ENCODE results near the gene ADAP1. TPM values are rescaled to one million over a fixed set of nuclear protein-coding genes. Genes with fewer than 3 reads are reported as not detected.
A peak's percentile ranks its signal among the peaks of the same experiment; 100 is the strongest.

Gene ADAP1
- total RNA-seq, 2 donors from 2014 or later: 4.2 to 7.7 TPM

DNA sequence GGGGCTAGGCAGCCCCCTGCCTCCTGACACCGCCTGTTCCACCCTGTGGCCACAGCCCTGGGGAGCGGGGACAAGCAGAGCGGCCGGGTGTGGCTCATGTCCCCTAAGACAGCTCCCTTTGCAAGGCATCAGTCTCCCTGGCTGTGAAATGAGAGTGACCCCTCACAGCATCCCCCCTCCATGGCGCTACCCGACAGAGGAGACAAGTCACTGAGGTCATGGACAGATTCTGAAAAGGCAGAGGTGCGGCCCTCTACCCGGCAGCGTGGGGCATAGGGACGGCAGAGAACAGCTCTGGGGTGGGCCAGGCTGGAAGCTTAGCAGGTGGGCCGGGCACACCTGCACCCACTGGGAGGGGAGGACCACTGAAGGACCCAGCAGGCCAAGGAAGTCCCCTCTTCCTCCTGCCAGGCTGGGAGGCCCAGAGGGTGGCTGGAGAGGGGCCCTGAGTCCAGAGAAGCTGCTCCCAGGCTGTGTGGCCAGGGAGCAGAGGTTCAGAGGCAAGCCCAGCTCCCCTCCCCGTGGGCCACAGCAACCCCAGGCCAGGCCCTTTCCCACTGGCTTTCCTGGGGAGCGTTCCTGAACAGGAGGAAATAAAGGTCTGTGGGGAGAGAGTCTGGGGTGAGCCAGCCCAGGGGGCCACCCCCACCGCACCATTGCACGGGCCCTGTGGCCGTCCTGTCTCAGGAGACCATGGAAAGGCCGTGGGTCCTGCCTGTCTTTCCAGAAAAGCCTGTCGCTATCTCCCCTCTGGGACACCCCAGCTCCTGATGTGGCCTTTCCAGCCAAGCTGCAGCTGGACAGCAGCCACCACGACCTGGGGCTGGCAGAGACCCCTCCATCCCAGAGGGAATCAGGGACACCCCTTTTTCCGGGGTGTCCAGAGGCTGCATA lies 1.7 kb downstream of the ADAP1 start:
- H3K27ac ChIP-seq: no peak overlapping the region
- no peak for DNase-seq (ENCODE audit: low spot score)

DNA sequence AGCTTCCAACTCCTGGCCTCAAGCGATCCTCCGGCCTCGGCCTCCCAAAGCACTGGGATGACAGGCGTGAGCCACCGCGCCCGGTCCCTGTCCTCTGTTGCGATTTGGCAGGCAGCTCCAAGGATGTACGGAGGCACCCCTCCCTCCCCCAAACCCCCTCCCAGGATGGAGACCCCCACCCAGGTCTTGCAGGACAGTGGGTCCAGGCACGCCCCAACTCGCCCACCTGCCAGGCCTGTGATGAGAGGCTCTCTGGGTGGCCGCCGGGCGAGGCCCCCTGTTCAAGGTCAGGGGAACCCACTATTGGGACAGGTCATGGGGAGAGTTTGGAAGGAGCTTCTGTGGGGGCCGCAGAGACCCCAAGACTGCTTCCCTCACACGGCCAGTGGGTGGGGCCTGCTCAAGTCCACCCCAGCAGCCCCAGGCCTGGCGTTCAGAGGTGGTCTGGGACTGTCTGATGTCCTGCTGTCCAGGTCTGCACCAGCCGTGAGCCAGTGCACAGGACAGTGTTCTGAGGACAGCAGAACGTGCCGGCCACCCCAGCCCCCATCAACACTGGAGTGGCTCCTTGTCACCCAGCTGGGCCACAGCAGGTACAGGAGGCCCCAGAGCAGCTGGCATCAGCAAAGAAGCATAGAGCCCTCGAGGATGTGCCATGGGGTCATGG lies 2.5 kb downstream of the ADAP1 start:
- H3K4me3 ChIP-seq: no peak overlapping the region
- no peak for DNase-seq (ENCODE audit: low spot score)
- TF ChIP-seq, protein P1, sequence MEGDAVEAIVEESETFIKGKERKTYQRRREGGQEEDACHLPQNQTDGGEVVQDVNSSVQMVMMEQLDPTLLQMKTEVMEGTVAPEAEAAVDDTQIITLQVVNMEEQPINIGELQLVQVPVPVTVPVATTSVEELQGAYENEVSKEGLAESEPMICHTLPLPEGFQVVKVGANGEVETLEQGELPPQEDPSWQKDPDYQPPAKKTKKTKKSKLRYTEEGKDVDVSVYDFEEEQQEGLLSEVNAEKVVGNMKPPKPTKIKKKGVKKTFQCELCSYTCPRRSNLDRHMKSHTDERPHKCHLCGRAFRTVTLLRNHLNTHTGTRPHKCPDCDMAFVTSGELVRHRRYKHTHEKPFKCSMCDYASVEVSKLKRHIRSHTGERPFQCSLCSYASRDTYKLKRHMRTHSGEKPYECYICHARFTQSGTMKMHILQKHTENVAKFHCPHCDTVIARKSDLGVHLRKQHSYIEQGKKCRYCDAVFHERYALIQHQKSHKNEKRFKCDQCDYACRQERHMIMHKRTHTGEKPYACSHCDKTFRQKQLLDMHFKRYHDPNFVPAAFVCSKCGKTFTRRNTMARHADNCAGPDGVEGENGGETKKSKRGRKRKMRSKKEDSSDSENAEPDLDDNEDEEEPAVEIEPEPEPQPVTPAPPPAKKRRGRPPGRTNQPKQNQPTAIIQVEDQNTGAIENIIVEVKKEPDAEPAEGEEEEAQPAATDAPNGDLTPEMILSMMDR (IDR thresholded peaks at IDR 0.05): no peak
- H3K27me3 ChIP-seq: peaks cover 0 to 8% of the 10 kb centered on the region in 2 donors
- no peak overlapping the region for H3K27ac ChIP-seq
- H3K36me3 ChIP-seq: no peaks in the 10 kb centered on the region
- H3K9me3 ChIP-seq: no peaks in the 10 kb centered on the region
- peaks cover 0 to 19% of the 10 kb centered on the region in 2 donors for H3K4me1 ChIP-seq

More for the DNA sequence above, 1.7 kb downstream of the ADAP1 start:
- Histone ChIP-seq H3K4me3 (peak overlapping the region; percentile 44 to 54), H3K27me3 (peaks cover 0 to 8% of the 10 kb centered on the region in 2 donors), H3K9me3 (no peaks in the 10 kb centered on the region), H3K36me3 (no peaks in the 10 kb centered on the region), H3K4me1 (peaks cover 0 to 19% of the 10 kb centered on the region in 2 donors)
- TF ChIP-seq, protein P1 (IDR thresholded peaks at IDR 0.05): no peak

DNA sequence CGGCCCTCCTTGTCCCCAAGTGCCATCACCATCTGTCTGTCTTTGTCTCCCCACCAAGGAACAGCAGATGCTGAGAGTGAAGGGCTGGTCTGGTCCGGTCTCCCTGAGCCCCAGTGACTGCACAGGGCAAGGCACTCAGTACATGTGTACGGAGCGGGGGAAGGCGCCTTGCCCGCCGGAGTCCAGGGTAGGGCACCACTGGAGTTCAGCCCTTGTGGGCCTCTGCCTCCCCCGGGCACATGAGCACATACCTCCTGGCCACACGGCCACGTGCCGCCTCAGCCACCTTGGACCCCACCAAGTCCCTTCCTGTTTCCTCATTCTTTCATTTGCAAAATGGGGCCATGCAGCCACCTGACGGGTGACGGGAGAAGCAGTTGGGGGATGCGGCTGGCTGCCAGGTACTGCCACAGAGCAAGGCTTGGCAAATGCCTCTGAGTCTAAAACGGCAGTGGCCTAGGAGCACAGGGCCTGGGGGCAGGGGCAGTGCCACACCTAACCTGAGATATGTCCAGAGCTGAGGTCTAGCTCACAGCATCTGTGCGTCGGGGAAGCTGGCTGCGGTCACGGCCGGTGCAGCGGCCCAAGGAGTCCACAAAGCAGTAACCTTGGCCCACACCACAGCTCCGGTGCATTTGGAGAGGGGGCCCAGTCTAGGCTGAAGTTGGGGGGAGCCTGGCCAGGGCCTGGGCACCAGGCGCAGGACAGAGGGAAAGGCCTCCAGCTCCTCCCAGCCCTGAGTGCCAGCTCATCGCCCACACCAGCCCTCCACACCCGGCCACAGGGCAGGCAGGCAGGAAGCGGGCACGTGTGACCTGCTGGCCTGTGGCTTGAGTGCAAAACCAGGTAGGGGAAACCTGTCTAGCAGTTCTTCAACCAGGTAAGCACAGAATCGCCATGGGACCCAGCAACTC lies 5.2 kb downstream of the ADAP1 start:
- TF ChIP-seq, protein P1 (IDR thresholded peaks at IDR 0.05): no peak
- no peak overlapping the region for H3K27ac ChIP-seq
- H3K36me3 ChIP-seq: no peaks in the 10 kb centered on the region
- no peak overlapping the region for H3K4me3 ChIP-seq
- H3K4me1 ChIP-seq: peaks cover 0 to 14% of the 10 kb centered on the region in 2 donors
- H3K9me3 ChIP-seq: no peaks in the 10 kb centered on the region
- H3K27me3 ChIP-seq: peaks cover 0 to 8% of the 10 kb centered on the region in 2 donors
- DNase-seq (ENCODE audit: low spot score): no peak

DNA sequence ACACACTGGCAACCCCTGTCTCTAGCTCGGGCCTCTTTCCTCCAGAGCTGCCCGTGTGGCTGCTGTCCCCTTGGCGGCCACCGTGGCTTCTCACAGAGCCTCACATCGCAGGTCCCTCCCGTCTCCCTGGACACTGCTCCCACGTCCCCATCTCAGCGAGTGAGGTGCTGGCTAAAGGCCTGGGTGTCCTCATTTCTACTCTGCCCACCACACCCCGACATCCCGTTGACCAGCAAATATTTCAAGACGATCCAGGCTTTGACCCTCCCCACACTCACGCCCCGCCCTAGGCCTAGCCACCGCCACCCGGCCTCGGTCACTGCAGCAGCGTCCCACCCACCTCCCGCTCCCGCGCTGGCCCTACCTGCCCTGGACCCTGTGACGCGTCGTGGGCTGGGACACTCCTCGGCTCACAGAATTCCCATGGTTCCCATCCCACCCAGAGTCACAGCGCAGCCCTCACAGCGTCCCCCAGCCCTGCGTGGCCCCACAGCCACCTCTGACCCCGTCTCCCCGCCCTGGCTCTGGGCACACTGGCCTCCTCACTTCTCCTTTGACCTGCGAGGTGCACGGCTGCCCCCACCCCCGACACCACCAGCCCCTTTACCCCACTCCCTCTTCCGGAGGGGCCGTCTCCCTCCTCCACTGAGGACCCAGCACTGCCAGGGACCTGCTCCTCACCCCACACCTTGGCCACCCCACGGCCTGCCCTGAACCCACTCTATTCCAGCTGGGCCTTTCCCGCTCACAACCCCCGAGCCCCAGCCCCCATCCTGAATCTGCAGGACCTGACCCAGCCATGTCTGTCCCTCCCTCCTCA lies 6.9 kb downstream of the ADAP1 start:
- no peak for DNase-seq (ENCODE audit: low spot score)
- Histone ChIP-seq H3K36me3 (no peaks in the 10 kb centered on the region), H3K4me1 (peaks cover 0 to under 1% of the 10 kb centered on the region in 2 donors), H3K9me3 (no peaks in the 10 kb centered on the region), H3K4me3 (no peak overlapping the region), H3K27ac (no peak overlapping the region), H3K27me3 (no peaks in the 10 kb centered on the region)
- TF ChIP-seq, protein P1 (IDR thresholded peaks at IDR 0.05): no peak

Data from right atrium auricular region (tissue), 2 donors.